HFFc6 (cell line): ENCODE data around the gene AZIN2. TPM values are rescaled to one million over a fixed set of nuclear protein-coding genes. Genes with fewer than 3 reads are reported as not detected.

Experiments
- DNase-seq: peaks from one replicate; pipeline ENCODE4 v3.0.0-alpha.2; 2018
- H3K27ac Mint-ChIP-seq: 2 replicates; pipeline ENCODE4 v1.8.0; 2020; ENCODE audit warnings: mild to moderate bottlenecking, mixed read lengths
- H3K27me3 Mint-ChIP-seq: 2 replicates; pipeline ENCODE4 v1.8.0; 2021; ENCODE audit warnings: mild to moderate bottlenecking, moderate library complexity, mixed read lengths; ENCODE audit not compliant: insufficient read depth
- H3K36me3 Mint-ChIP-seq: 2 replicates; pipeline ENCODE4 v1.8.0; 2021; ENCODE audit warnings: low read depth, mixed read lengths
- H3K4me1 Mint-ChIP-seq: 2 replicates; pipeline ENCODE4 v1.8.0; 2020; ENCODE audit warnings: low read depth, mixed read lengths
- H3K4me3 Mint-ChIP-seq: 2 replicates; pipeline ENCODE4 v1.8.0; 2020; ENCODE audit warnings: mild to moderate bottlenecking, moderate library complexity, mixed read lengths
- H3K9me3 Mint-ChIP-seq: 2 replicates; pipeline ENCODE4 v1.8.0; 2020; ENCODE audit warnings: mild to moderate bottlenecking, mixed read lengths
- total RNA-seq, 6 experiments: library from RNA; stranded (reverse); fragmentation: NEBNext Ultra II Directional; extraction: Animal tissue kit (Norgen Biotek cat#: 25700); gene quantifications; 2 replicates in 1 of 6; 3 replicates in 5 of 6; pipeline ENCODE4 v1.2.3, GENCODE V29; 2021
- TF ChIP-seq, protein P1 (sequence below): fragments of 200-600 bp; sonication (generic); IDR thresholded peaks from 2 replicates; pipeline ENCODE4 v1.5.0; 2021; ENCODE audit warnings: antibody characterized with exemption, mild to moderate bottlenecking

The AZIN2 gene
- total RNA-seq, 6 experiments from 2014 or later, result 2.4 to 3.7 (median 3.1) TPM

GRCh38 chr1:33141781-33142180 is 60.8 kb downstream of the AZIN2 start:
- Mint-ChIP-seq H3K9me3 (no peaks in the 10 kb centered on the region), H3K4me1 (peaks cover 36% of the 10 kb centered on the region), H3K4me3 (no peak overlapping the region), H3K27ac (no peak overlapping the region), H3K36me3 (peaks cover 4% of the 10 kb centered on the region), H3K27me3 (peaks cover 3% of the 10 kb centered on the region; the same call in 1 of the 2 replicates)
- no peak for DNase-seq
- TF ChIP-seq, protein P1, sequence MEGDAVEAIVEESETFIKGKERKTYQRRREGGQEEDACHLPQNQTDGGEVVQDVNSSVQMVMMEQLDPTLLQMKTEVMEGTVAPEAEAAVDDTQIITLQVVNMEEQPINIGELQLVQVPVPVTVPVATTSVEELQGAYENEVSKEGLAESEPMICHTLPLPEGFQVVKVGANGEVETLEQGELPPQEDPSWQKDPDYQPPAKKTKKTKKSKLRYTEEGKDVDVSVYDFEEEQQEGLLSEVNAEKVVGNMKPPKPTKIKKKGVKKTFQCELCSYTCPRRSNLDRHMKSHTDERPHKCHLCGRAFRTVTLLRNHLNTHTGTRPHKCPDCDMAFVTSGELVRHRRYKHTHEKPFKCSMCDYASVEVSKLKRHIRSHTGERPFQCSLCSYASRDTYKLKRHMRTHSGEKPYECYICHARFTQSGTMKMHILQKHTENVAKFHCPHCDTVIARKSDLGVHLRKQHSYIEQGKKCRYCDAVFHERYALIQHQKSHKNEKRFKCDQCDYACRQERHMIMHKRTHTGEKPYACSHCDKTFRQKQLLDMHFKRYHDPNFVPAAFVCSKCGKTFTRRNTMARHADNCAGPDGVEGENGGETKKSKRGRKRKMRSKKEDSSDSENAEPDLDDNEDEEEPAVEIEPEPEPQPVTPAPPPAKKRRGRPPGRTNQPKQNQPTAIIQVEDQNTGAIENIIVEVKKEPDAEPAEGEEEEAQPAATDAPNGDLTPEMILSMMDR, result no peak

DNA sequence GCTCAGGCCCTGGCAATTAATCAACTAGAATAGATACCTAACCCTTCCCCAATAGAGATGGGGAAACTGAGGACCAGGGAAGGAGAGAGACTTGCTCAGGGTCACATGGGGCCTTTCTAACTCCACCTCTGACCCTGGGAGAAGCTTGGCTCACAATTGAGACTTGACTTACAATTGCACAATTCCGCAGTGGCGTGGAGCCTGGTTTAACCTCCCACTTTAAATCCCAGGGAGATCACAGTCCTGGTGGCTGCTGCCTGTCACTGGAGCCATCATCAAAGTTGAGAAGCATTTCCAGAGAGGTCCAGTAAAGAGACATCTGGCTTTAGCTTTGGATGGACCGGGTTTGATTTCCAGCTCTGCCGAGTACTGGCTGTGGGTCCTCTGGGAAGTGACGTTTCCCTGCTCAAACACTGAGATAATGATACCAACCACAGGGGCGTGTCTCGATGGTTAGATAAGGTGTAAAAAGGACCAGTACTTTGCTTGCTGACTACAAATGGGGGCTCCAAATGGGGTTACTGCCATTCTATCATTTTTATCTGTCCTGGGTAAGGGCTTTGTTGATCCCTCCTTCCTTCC is 61.6 kb downstream of the AZIN2 start:
- Mint-ChIP-seq H3K36me3 (peaks cover 5% of the 10 kb centered on the region), H3K27ac (peak overlapping the region; percentile 77), H3K4me1 (peaks cover 36% of the 10 kb centered on the region), H3K4me3 (no peak overlapping the region), H3K27me3 (peaks cover 3% of the 10 kb centered on the region; the same call in 1 of the 2 replicates), H3K9me3 (no peaks in the 10 kb centered on the region)
- TF ChIP-seq, protein P1, result no peak
- no peak for DNase-seq

DNA sequence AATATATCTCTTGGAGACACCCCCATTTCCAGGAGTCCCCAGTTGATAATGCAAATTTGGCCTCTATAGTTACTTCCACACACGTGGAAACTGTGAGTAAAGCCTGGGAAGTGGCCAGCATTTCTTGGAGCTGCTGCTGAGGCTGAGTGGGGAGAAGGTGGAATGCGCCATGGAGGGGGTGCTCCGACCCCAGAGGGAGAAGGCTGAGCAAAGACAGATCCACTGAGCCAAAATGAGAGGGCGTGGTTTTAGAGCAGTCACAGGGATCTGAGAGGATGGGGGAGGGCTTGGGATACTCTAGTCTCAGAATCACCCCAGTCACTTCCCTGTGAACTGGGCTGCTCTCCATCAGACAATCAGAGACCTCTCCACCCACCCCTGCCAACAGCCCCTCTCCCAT is 62.2 kb downstream of the AZIN2 start:
- peaks cover 5% of the 10 kb centered on the region for H3K36me3 Mint-ChIP-seq
- peak overlapping the region; percentile 77 for H3K27ac Mint-ChIP-seq
- DNase-seq, result peak; percentile 12
- peak overlapping the region; percentile 43; the same call in 1 of the 2 replicates for H3K4me3 Mint-ChIP-seq
- TF ChIP-seq, protein P1, result no peak
- no peaks in the 10 kb centered on the region for H3K9me3 Mint-ChIP-seq
- peaks cover 3% of the 10 kb centered on the region; the same call in 1 of the 2 replicates for H3K27me3 Mint-ChIP-seq
- peaks cover 36% of the 10 kb centered on the region for H3K4me1 Mint-ChIP-seq

GRCh38 chr1:33143698-33144097 is 62.7 kb downstream of the AZIN2 start:
- H3K4me1 Mint-ChIP-seq, result peaks cover 36% of the 10 kb centered on the region
- H3K27me3 Mint-ChIP-seq, result peaks cover 3% of the 10 kb centered on the region; the same call in 1 of the 2 replicates
- H3K4me3 Mint-ChIP-seq, result peak overlapping the region; percentile 43; the same call in 1 of the 2 replicates
- peaks cover 5% of the 10 kb centered on the region for H3K36me3 Mint-ChIP-seq
- TF ChIP-seq, protein P1, result no peak
- H3K27ac Mint-ChIP-seq, result peak overlapping the region; percentile 77
- peak; percentile 76 for DNase-seq
- no peaks in the 10 kb centered on the region for H3K9me3 Mint-ChIP-seq

DNA sequence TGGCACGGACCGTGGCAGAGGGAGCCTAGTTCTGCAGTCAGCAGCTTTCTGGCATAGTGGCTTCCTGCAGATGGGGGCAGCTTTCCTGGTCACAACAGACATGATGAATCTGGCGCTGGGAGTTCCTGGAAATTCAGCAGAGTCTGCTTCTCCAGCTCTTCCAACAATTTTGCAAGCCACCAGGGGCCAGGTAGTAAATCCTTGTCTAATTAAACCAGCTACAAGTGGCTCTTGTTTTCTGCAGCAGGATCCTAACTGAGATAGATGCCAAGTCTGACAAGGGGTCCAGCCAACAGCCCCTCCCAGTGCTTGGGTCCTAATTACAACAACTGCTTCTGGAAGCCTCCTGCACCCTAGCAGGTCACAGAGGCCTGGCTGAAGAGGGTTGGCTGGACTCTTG is 65.0 kb downstream of the AZIN2 start:
- Mint-ChIP-seq H3K4me1 (peaks cover 29% of the 10 kb centered on the region), H3K36me3 (peaks cover 5% of the 10 kb centered on the region), H3K27me3 (peaks cover 3% of the 10 kb centered on the region; the same call in 1 of the 2 replicates), H3K4me3 (no peak overlapping the region), H3K27ac (no peak overlapping the region), H3K9me3 (no peaks in the 10 kb centered on the region)
- DNase-seq, result no peak
- TF ChIP-seq, protein P1, result no peak
